Astrocyte (in vitro differentiated cells and primary cell): ENCODE measurements around the gene GMPPA.

Experiments used
- CTCF ChIP-seq: IDR thresholded peaks from 2 replicates; pipeline ENCODE4 v1.5.1; 2011; ENCODE audit warnings: low read depth, mild to moderate bottlenecking, inconsistent platforms, low read length, moderate library complexity; ENCODE audit not compliant: insufficient read depth
- EZH2 ChIP-seq: IDR thresholded peaks from 2 replicates; pipeline ENCODE4 v1.6.1; 2012; ENCODE audit warnings: mild to moderate bottlenecking, low read length, inconsistent platforms; ENCODE audit not compliant: insufficient read depth

- TF ChIP-seq CTCF, result no peak
- TF ChIP-seq EZH2, result no peak
Measured at GRCh38 chr2:219524817-219525216, 26.1 kb downstream of the GMPPA start.
